DMS79 (cell line): Measurements from ENCODE around the gene EZH1.
"Not testable (repeated sequence)": the region's sequence is repeated elsewhere in the genome, so short reads cannot be mapped to it uniquely, and the experiment has no call there.

Source experiments
- DNase-seq: peaks from one replicate; lab custom pipeline; 2025; lab: John Stamatoyannopoulos, UW

The EZH1 gene

GRCh38 chr17:42772945-42773289 is 28.1 kb upstream of the EZH1 start:
- DNase-seq: no peak

GRCh38 chr17:42769964-42770363 is 25.1 kb upstream of the EZH1 start:
- DNase-seq: not testable (repeated sequence)

GRCh38 chr17:42768006-42768405 is 23.2 kb upstream of the EZH1 start:
- DNase-seq: not testable (repeated sequence)

GRCh38 chr17:42767512-42767911 is 22.7 kb upstream of the EZH1 start:
- no peak for DNase-seq

GRCh38 chr17:42766124-42766523 is 21.3 kb upstream of the EZH1 start:
- DNase-seq: no peak

- no peak for DNase-seq
These were observed 16.8 kb upstream of the EZH1 start for GRCh38 chr17:42761638-42762037.

GRCh38 chr17:42760652-42761581 is 16.1 kb upstream of the EZH1 start, which contains the start of gene RAMP2:
TSS of gene RAMP2 (plus strand) at chr17:42761227. CDS start at chr17:42761262, 35 bp downstream.
- peak; percentile 14 for DNase-seq

- DNase-seq: no peak
These were observed 15.3 kb upstream of the EZH1 start for GRCh38 chr17:42759982-42760651.

- DNase-seq: peak; percentile 59
These were observed 9.9 kb upstream of the EZH1 start for GRCh38 chr17:42754782-42755181.

- DNase-seq: no peak
These were observed 6.8 kb upstream of the EZH1 start for GRCh38 chr17:42751628-42752027.

GRCh38 chr17:42750739-42751344 is 6.0 kb upstream of the EZH1 start:
- no peak for DNase-seq

GRCh38 chr17:42748908-42749798 is 4.3 kb upstream of the EZH1 start:
- DNase-seq: no peak

GRCh38 chr17:42748202-42748907 is 3.5 kb upstream of the EZH1 start:
- no peak for DNase-seq

- DNase-seq: peak; percentile 61
These were observed 496 bp downstream of the EZH1 start for GRCh38 chr17:42744283-42744805.

GRCh38 chr17:42743595-42744282 is 1.1 kb downstream of the EZH1 start:
- DNase-seq: no peak

- DNase-seq: not testable (repeated sequence)
These were observed 1.9 kb downstream of the EZH1 start for GRCh38 chr17:42742916-42743315.

- DNase-seq: no peak
These were observed 4.1 kb downstream of the EZH1 start for GRCh38 chr17:42740699-42741098.

GRCh38 chr17:42725143-42725542 is 19.7 kb downstream of the EZH1 start:
- no peak for DNase-seq

GRCh38 chr17:42723636-42724035 is 21.2 kb downstream of the EZH1 start:
- no peak for DNase-seq

GRCh38 chr17:42720996-42721583 is 23.8 kb downstream of the EZH1 start:
- peak; percentile 21 for DNase-seq
